NCI-H82 (cell line): ENCODE measurements around the gene PGA5.

Experiments used
- DNase-seq: peaks from one replicate; lab custom pipeline; 2025; lab: John Stamatoyannopoulos, UW

The PGA5 gene

DNA sequence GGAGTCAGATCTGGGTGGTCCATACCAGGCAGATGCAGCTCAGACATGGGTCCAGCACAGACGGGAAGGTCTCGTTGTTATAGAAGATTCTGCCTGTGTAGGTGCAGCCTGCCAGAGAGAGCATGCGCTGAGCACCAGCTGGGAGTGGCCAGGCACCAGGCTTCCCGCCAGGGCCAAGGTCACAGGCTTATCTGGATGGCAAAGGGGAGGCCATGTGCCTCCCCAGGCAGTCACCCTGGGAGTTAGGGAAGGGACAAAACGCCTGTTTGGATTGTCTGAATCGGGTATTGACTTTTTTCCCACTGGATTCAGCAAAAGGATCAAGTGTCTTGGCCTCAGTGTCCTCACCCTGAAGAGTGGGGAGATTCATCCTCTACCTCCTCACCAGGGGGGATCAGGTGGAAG, 26.5 kb downstream of the PGA5 start:
- no peak for DNase-seq

DNA sequence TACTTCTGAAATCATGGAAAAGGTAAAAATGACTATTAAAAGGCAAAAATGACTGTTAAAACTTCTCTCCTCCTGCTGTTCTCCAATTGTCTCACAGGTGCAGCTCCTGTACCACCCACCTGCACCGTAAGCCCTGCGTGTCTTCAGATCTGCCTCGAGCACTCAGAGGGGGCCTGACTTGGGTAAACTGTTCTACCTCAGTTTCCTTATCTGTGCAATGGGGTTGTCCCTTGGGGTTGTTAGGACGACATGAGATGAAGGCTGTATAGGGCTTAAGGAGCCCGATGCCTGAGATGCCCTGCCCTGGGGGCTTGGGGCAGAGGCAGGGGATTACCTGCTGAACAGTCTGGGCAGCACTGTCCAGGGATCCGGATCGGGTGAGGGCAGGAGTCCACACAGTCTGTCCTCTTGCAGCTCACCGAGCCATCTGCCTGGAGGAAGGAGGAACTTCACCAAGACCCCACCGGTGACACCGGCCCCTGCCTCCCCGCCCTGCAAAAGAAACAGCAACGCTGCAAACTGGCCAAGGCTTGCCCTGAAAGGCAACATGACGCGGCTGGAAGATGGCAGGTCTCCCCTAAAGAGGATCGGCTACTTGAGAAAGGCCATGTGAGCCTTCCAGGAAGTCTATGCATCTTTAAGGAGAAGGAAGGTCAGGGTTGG, 27.7 kb downstream of the PGA5 start:
- no peak for DNase-seq

DNA sequence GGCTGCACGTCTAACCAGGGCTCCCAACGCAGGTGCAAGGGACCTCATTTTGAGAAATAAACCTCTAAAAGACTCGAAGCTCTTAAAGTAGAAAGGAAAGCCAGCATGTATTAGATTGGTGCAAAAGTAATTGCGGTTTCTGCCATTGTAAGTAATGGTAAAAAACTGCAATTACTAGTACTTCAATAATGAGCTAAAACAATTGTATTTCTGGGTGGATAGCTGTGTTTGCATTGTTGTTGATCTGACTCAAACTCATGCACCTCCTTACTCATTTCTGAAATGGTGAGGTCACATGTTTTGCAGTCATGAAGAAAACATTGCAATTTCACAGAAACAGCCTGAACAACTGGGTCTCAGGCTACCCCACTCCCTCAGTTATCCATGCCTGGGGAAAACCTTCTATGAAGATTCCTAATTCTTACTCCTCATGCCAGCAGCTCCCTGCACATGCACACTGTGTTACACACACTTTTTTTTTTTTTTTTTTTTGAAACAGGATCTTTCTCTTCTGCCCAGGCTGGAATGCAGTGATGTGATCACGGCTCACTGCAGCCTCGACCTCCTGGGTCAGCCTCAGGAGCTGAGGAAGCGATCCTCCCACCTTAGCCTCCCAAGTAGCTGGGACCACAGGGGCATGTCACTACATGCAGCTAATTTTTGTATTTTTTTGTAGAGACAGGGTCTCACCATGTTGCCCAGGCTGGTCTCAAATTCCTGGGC, 29.5 kb downstream of the PGA5 start:
- no peak for DNase-seq

DNA sequence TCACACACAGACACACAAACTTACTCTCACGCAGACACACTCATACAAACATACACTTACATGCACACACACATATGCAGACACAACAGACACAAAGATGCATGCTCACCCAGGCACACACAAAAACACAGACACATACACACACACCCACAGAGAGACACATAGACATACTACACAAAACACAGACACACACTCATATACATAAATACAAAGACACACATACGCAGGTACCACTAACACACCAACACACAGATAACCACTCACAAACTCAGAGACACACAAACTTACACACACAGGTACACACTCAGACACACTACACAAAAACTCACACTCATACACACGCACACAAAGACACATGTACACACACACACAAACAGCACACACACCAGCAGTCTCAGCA, 31.8 kb downstream of the PGA5 start:
- DNase-seq = no peak

DNA sequence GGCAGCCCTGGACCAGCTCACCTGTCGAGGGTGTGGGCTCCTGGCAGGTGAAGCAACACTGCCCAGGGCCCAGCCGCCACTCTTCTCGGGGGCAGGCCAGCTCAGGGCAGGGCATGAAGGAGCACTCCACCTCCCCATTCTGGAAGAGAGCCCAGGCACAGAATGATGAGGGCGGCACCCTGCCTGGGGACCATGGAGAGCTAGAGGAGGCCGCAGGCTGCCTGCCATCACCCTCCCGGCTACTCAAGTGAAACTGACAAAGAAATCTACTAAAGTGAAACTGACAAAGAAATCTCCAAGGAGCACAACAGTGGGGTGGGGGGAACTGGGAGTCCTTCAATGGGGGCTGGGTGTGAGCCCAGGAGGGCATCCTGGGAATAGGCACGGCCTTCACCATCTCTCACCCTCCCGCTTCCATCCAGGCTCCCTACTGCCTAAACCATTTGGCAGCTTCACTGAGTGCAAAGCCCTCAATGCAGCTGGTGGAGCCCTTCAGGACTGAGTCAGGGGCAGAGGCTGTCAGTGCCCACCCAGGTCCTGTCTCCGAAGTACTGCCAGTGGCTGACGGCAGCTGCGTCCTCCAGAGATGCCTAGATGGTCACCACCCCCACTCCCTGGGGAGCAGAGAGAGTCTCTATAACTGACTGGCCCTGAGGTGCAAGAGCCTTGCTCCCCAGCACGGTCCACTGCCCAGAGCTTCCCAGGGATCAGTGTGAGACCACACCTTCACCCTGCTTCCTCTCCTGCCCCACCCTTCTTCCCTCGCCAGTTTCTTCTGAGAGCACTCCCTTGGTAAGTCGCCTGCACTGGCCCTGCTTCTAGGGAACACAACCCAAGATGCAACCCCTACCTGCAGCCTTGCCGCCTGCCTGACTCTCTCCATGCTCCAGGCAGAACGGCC, 32.5 kb downstream of the PGA5 start:
- DNase-seq = no peak

DNA sequence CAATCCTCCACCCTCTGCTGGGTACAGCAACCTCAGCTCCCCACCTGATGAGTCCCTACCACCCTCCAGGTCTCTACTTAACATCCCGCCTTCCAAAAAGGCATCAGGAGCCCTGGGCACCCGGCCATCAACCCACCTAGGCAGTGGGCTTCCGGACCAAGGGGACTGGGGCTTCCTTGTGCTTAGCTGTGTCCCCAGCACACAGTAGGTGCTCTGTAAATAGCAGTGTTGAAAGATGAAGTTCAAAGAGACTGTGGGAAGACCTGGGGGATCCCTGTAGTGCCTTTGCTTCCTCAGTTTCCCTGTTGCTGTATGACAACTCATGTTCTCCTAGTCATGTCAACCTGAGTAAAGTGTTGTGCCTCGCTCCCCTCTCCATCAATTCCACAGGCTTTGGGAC, 33.1 kb downstream of the PGA5 start:
- no peak for DNase-seq

DNA sequence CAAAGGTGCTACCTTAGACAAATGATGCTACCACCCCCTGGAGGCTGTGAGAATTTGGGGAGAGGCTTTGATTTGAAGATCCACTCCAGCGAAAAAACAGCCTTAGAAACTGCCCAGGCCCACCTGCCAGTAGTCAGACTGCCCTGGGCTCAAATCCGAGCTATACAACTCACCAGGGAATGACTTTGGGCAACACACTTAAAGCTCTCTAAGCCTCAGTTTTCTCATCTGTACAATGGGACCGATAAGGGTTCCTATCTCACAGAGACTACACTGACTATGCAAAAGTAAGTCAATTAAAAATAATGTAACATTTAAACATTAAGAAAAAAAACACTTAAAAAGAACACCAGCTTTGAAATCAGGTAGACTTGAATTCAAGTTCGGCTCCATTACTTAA, 34.2 kb downstream of the PGA5 start:
- no peak for DNase-seq

DNA sequence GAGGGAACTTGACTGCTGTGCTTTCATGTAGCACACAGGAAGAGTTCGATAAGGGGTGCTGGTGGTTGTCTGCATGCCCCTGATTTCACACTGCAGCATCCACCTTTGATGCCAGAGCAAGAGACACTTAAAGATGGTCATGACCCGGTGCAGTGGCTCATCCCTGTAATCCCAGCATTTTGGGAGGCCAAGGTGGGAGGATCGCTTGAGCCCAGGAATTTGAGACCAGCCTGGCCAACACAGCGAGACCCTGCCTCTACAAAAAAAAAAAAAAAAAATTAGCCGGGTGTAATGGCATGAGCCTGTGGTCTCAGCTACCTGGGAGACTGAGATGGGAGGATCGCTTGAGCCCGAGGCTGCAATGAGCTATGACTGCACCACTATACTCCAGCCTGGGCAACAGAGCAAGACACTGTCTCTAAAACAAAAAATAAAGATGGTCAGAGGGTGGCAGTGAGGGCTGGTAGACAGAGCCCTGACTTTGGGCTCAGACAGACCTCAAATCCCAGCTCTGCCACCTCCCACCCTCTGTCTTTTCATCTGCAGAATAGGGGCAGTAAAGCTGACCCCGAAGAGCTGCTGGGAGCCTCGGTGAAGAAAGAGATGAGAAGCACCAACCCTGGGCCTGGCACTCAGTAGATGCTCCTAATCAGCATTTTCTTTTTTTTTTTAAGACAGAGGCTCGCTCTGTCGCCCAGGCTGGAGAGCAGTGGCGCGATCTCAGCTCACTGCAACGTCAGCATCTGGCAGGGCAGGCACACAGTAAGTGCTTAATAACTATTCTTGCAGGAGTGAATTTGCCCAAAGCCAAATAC, 36.4 kb downstream of the PGA5 start:
- no peak for DNase-seq

DNA sequence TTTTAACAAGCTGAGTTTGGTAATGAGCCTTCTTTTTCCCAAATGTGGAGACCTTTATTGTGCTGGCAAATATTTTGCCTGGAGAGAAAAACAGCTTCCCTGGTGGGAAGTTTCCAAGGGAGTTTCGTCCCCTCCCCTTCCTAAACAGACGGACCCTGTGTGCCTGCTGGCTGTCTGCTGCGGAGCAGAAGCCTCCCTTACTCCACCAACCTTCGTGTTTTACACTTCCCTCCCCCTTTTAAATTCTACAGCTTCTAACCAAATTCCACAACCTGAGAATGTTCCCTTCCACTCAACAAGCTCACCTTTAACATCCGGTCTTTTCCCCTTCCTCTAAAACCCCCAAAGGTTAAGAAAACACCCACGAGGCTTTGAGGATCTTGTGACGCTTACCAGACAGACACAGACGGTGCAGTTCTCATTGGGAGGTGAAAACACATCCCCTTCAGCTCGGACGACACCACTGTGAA, 37.1 kb downstream of the PGA5 start:
- DNase-seq = no peak

DNA sequence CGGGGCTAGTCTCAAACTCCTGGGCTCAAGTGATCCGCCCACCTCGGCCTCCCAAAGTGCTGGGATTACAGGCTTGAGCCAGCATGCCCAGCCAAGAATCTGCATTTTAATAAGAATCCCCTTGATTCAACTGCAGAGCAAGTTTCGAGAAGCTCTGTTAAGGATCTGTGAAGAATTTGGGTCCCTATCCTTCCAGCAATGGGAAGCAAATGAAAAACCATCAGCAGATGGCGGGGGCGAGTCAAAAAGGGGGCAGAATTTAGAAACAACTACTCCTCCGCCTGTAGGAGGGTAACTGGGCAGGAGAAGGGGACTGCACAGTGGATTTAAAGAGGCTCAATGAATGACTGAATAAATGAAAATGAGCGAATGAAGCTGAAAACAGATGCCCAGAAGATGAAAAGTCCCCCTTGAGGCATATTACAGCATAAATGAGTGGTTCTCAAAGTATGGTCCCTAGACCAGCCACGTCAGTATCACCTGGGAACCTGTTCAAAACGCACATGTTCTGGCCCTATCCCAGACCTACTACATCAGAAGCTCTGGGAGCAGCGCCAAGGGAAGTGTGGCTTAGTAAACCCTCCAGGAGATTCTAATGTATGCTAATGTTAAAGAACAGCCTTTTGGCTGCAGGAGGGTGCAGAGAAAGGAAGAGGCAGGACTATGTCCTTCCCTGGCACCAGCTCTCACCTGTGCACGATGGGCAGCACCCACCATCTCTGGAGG, 39.1 kb downstream of the PGA5 start:
- no peak for DNase-seq

DNA sequence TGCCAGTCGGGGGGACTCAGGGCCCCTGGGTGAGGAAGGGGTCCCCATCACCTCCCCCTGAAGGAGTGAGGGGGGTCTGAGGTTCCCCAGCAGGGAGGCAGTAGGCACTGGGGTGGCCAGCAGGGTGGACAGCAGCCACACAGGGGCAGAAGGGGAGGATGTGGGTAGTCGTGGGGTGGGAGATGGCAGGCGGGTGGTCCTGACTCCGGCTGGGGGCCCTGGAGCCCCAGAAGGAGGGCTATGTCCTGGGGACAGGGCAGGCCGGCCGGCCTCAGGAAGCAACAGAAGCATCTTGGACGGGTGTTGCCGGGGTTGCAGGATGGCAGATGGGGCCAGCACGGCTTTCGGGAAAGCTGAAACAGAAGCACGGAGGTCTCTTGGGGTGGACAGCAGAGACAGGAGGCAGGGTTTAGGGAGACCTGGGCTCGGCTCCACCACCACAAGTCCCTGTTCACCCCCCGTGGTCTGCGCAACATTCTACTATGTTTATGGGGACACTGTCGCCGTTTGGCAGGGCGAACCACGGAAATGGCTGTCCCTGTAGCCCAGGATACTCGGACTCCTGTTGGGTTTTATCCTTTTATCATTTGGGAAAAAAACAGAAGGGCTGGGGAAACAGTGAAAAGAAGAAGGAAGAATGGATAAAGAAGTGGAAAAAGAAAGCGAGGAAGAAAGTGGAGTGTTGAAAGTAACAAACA, 40.1 kb downstream of the PGA5 start:
- DNase-seq = no peak

DNA sequence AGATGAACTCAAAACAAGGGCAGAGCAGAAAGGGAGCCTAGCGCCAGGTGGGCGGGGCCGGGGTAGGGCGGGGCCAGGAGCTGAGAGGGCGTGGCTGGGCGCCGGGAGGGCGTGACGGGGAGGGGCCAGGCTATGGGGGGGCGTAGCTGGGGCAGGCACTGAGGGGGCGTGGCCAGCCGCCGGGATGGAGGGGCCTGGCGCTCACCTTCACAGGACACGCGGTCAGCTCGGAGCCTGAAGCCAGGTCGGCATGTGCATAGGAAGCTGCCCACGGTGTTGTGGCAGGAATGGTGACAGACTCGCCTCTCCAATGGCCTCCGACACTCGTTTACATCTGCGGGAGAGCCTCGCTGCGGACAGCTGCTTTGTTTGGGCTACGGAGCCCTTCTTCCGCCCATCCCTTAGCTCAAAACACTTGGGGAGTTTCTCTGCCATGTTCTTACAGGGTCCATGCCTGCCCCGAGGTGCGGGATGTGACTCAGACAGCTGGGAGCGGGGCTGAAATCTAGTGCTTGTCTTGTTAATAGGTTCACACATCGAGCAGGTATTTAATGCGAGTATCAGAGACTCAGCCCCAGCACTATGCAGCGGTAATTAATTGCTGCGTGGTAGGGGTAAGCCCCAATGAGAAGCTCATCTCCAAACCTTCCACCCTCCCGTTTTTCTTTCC, 40.7 kb downstream of the PGA5 start:
- DNase-seq = peak; percentile 63

DNA sequence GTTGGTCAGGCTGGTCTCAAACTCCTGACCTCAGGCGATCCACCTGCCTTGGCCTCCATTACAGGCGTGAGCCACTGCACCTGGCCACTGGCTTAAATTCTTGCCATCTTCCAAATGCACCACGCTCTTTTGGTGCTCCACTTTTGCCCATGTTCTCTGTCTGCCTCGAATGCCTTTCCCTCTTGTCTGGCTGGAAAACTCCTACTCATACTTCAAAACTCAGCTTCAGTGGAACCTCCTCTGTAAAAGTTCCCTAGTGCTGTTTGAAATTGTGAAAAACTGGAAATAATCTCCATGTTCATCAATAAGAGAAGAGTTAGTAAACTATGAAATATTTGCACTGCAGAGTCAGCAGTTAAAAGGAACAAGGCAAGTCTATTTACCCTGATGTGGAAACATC, 42.6 kb downstream of the PGA5 start:
- DNase-seq = no peak

DNA sequence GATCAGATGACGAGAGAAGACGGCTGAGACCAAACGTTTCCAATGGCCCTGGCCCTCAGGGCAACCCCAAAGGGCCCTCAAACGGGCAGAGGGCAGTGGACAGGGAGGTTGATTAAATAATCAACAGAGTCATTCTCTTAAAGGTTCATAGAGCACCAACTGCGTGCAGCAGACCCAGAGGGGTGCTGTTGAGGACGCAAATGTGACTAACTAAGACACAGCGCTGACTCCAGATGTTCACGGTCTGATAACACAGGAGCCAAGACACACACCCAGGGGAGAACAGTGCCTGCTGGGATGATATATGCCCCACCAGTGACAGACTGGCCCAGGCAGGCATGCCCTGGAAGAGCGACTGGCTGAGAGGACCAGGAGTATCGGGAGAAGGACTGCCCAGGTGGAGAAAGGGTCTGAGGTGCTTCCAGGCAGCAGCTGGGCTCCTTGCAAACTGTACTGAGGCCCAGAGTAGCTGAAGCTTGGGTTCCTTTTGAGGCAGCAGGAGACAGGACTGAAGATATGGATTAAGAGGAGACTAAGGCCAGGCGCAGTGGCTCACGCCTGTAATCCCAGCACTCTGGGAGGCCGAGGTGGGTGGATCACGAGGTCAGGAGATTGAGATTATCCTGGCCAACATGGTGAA, 46.5 kb downstream of the PGA5 start:
- DNase-seq = no peak

DNA sequence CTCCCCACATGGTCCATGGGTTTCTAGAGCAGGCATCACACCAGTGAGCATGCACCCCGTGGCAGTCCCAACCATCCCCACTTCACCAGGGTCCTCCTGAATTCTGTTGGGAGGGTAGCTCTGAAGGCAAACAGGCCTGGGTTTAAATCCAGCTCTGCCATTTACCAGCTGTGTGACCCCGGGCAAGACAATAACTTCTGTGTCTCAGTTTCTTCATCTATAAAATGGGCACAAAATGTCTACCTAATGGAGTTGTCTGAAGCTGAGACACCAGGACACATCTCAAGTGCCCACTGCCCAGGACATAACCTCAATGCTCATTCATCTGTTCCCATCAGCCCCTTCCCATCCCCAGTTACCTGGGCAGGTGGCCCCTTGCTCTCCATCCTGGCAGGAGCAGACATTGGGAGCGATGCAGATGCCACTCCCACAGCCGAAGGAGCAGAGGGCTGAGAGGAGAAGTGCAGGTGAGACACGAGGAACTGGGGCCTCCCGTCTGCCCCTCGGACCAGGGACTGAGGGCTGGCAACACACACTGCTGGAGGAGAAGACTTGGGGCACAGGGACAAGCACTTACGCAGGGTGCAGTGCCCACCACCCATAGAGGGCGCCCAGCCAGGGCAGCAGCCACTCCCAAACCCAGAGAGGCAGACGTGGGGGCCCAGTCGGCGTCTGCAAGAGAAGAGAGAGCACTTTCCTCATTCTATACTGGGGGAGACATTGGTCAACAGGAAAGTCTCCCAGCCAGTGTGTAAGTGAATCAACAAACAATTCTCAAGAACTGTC, 50.1 kb downstream of the PGA5 start:
- no peak for DNase-seq

DNA sequence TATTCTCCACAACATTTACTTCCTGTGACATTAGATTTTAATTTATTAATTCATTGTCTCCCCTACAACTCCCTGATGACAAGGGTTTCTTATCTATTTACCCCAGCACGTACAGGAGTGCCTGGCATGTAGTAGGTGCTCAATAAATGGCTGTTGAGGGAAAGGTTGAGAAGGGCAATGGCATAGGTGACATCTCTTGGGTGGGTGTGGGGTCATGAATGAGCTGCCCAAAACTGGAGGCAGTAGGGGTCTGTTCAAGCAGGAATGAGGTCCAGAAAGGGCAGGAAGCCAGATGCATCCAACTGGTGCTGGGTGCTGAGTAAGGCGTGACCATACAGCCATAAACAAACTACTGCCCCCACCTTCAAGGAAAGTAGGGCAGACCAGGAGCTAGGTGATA, 51.4 kb downstream of the PGA5 start:
- DNase-seq = no peak

DNA sequence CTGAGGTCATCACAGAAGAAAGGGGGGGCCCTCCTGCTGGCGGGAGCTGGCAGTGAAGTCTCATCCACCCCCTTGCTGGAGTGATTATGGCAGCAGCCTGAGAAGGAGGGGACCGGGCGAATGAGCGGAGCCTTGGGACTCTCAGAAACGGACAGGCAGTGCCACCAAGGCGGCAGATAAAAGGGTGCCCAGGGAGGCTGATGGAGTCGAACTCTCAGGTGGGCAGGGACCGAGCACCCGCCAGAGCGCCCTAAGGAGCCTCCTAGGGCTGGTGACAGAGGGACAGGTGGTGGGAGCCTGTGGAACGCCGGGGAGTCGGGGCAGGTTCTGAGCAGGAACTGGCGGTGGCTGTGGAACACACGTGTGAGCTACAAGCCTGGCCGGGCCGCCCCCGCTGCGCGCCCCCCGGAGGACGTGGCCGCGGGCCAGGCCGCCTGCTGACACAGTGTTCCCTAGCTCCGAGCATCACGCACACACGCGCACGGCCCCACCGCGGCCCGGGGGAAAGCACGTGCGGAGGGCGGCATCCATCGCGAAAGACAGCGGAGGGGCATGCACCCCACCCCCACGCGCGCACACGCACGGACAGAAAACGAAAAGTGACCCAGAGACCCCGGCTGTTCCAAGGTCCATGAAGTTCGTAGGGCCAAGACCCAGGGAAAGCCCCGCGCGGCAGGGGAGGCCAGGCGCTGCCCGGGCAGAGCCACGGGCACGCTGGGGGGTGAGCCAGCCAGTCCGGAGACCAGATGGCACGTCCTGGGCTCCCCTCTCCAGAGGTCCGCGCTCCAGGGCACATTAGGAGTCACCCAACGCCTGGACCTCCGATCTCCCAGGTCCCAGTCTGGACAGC, 53.1 kb downstream of the PGA5 start:
- peak; percentile 70 for DNase-seq
